HG03060 (cell line): Measurements from ENCODE around the gene RRAGD.
A peak's percentile ranks its signal among the peaks of the same experiment; 100 is the strongest.

Experiments used
- ATAC-seq: cut with Tn5 transposase; IDR thresholded peaks from one replicate; pipeline ENCODE4 v1.9.1; 2021; ENCODE audit warnings: low read depth, moderate number of reproducible peaks; ENCODE audit not compliant: unreplicated experiment

The RRAGD gene

GRCh38 chr6:89412071-89413005, at the start of gene RRAGD:
Gene RRAGD, minus strand, starts transcription at chr6:89412273. Its CDS starts 280 bp downstream, at chr6:89411993.
- ATAC-seq, result no peak

- no peak for ATAC-seq
These were observed 48.6 kb upstream of the RRAGD start for GRCh38 chr6:89460713-89461112.

- ATAC-seq, result no peak
These were observed 47.4 kb upstream of the RRAGD start for GRCh38 chr6:89459501-89459900.

GRCh38 chr6:89458704-89459103, 46.6 kb upstream of the RRAGD start:
- no peak for ATAC-seq

GRCh38 chr6:89454300-89454699, 42.2 kb upstream of the RRAGD start:
- no peak for ATAC-seq

GRCh38 chr6:89452281-89452680, 40.2 kb upstream of the RRAGD start:
- no peak for ATAC-seq

GRCh38 chr6:89449193-89449592, 37.1 kb upstream of the RRAGD start:
- no peak for ATAC-seq

GRCh38 chr6:89443658-89444057, 31.6 kb upstream of the RRAGD start:
- ATAC-seq, result no peak

- ATAC-seq, result no peak
These were observed 28.1 kb upstream of the RRAGD start for GRCh38 chr6:89440200-89440599.

GRCh38 chr6:89439014-89439413, 26.9 kb upstream of the RRAGD start:
- no peak for ATAC-seq

- no peak for ATAC-seq
These were observed 26.2 kb upstream of the RRAGD start for GRCh38 chr6:89438248-89438647.

- ATAC-seq, result no peak
These were observed 24.2 kb upstream of the RRAGD start for GRCh38 chr6:89436226-89436625.

GRCh38 chr6:89434954-89435353, 22.9 kb upstream of the RRAGD start:
- ATAC-seq, result no peak

- no peak for ATAC-seq
These were observed 22.1 kb upstream of the RRAGD start for GRCh38 chr6:89434150-89434499.

- peak; percentile 16 for ATAC-seq
These were observed 21.4 kb upstream of the RRAGD start for GRCh38 chr6:89433252-89434149.

- peak; percentile 38 for ATAC-seq
These were observed 20.8 kb upstream of the RRAGD start, which contains the start of gene ANKRD6 for GRCh38 chr6:89432875-89433251. Gene ANKRD6, plus strand, starts transcription at chr6:89433152. Its CDS starts 133,825 bp downstream, at chr6:89566977.

GRCh38 chr6:89430201-89430962, 18.3 kb upstream of the RRAGD start:
- no peak for ATAC-seq

- no peak for ATAC-seq
These were observed 4.7 kb upstream of the RRAGD start for GRCh38 chr6:89416796-89417195.

- no peak for ATAC-seq
These were observed 3.1 kb upstream of the RRAGD start for GRCh38 chr6:89415185-89415584.

- ATAC-seq, result no peak
These were observed 2.1 kb upstream of the RRAGD start for GRCh38 chr6:89414215-89414614.

GRCh38 chr6:89413006-89413400, 930 bp upstream of the RRAGD start:
- ATAC-seq, result no peak
